HFFc6 (cell line): ENCODE data around the gene HEBP1. TPM values are rescaled to one million over a fixed set of nuclear protein-coding genes. Genes with fewer than 3 reads are reported as not detected.

Experiments used
- DNase-seq: peaks from one replicate; pipeline ENCODE4 v3.0.0-alpha.2; 2018
- H3K27ac Mint-ChIP-seq: 2 replicates; pipeline ENCODE4 v1.8.0; 2020; ENCODE audit warnings: mild to moderate bottlenecking, mixed read lengths
- H3K27me3 Mint-ChIP-seq: 2 replicates; pipeline ENCODE4 v1.8.0; 2021; ENCODE audit warnings: mild to moderate bottlenecking, moderate library complexity, mixed read lengths; ENCODE audit not compliant: insufficient read depth
- H3K36me3 Mint-ChIP-seq: 2 replicates; pipeline ENCODE4 v1.8.0; 2021; ENCODE audit warnings: low read depth, mixed read lengths
- H3K4me1 Mint-ChIP-seq: 2 replicates; pipeline ENCODE4 v1.8.0; 2020; ENCODE audit warnings: low read depth, mixed read lengths
- H3K4me3 Mint-ChIP-seq: 2 replicates; pipeline ENCODE4 v1.8.0; 2020; ENCODE audit warnings: mild to moderate bottlenecking, moderate library complexity, mixed read lengths
- H3K9me3 Mint-ChIP-seq: 2 replicates; pipeline ENCODE4 v1.8.0; 2020; ENCODE audit warnings: mild to moderate bottlenecking, mixed read lengths
- total RNA-seq, 6 experiments: library from RNA; stranded (reverse); fragmentation: NEBNext Ultra II Directional; extraction: Animal tissue kit (Norgen Biotek cat#: 25700); gene quantifications; 2 replicates in 1 of 6; 3 replicates in 5 of 6; pipeline ENCODE4 v1.2.3, GENCODE V29; 2021
- TF ChIP-seq, protein P1 (sequence below): fragments of 200-600 bp; sonication (generic); IDR thresholded peaks from 2 replicates; pipeline ENCODE4 v1.5.0; 2021; ENCODE audit warnings: antibody characterized with exemption, mild to moderate bottlenecking

HEBP1 gene
- total RNA-seq, 6 experiments from 2014 or later = 65.0 to 100 (median 70.8) TPM

DNA sequence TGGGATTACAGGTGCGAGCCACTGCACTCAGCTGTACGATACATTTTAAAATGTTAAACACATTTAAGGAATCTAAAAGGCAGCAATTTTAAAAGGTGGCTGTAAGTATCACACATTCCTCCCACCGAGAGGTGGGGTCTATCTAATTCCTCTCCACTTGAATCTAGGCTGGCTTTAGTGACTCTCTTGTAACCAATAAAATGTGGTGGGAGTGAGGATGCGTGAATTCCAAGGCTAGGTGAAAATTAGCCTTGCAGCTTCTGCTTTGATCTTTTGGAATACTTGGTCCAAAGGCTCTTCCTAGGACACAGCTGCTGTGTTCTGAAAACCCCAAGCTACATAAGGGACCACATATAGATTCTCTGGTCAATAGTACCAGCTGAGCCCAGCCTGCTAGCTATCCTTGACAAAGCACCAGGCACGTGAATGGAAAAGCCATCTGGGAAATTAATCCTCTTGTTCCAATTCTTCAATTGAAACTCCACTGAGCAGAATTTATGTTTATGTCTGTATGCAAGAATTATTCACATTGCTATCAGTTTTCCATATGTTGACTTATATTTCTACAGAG lies 39.3 kb downstream of the HEBP1 start:
- Mint-ChIP-seq H3K36me3 (no peaks in the 10 kb centered on the region), H3K27me3 (peaks cover 6% of the 10 kb centered on the region; the same call in 1 of the 2 replicates), H3K27ac (no peak overlapping the region)

DNA sequence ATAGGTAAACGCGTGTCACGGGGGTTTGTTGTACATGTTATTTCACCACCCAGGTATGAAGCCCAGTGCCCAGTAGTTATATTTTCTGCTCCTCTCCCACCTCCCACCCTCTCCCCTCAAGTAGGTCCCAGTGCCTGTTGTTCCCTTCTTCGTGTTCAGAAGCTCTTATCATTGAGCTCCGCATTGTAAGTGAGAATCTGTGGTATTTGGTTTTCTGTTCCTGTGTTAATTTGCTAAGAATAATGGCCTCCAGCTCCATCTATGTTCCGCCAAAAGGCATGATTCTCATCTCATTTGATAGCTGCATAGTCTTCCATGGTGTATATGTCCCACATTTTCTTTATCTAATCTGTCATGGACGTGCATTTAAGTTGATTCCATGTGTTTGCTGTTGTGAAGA lies 41.2 kb downstream of the HEBP1 start:
- H3K27me3 Mint-ChIP-seq = peaks cover 6% of the 10 kb centered on the region
- H3K27ac Mint-ChIP-seq = no peak overlapping the region
- H3K4me1 Mint-ChIP-seq = peaks cover 11% of the 10 kb centered on the region
- no peak for DNase-seq
- H3K9me3 Mint-ChIP-seq = no peaks in the 10 kb centered on the region
- TF ChIP-seq, protein P1, sequence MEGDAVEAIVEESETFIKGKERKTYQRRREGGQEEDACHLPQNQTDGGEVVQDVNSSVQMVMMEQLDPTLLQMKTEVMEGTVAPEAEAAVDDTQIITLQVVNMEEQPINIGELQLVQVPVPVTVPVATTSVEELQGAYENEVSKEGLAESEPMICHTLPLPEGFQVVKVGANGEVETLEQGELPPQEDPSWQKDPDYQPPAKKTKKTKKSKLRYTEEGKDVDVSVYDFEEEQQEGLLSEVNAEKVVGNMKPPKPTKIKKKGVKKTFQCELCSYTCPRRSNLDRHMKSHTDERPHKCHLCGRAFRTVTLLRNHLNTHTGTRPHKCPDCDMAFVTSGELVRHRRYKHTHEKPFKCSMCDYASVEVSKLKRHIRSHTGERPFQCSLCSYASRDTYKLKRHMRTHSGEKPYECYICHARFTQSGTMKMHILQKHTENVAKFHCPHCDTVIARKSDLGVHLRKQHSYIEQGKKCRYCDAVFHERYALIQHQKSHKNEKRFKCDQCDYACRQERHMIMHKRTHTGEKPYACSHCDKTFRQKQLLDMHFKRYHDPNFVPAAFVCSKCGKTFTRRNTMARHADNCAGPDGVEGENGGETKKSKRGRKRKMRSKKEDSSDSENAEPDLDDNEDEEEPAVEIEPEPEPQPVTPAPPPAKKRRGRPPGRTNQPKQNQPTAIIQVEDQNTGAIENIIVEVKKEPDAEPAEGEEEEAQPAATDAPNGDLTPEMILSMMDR = no peak
- no peak overlapping the region for H3K4me3 Mint-ChIP-seq
- no peaks in the 10 kb centered on the region for H3K36me3 Mint-ChIP-seq

More for the DNA sequence above, 39.3 kb downstream of the HEBP1 start:
- H3K4me1 Mint-ChIP-seq = no peaks in the 10 kb centered on the region
- DNase-seq = no peak
- TF ChIP-seq, protein P1 = no peak
- H3K4me3 Mint-ChIP-seq = no peak overlapping the region
- H3K9me3 Mint-ChIP-seq = no peaks in the 10 kb centered on the region

DNA sequence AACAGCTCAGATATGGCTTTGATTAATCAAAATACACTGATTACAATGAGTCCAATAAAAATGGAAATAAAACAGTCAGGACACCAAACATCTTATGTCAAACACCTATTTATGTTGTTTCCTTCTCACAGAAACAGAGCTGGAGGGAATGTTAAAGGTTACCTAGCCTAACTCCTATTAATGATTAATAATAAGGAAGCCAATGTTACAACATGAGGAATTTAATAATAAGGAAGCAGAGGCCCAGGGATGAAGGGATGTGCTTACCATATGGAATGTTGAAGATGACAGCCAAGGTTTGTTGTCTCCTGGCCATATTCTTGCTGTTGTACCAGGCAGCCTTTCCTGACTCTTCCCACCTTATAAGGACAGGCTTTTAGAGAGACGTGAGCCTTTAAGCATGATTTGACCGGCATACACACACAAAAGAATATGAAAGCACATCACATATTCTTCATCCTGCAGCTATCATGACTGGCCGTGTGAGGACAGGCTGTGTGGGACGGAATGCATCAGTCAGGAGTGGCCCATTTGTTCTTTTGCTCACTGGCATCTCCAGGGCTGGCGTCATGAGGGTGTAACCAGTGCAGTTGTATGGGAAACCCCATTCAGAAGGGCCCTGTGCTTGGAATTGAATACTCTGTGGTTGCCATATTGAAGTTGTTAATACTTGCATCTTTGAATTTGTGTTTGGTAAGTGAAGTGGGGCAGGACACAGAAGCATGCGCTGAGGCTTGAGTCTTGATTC lies 45.0 kb downstream of the HEBP1 start:
- H3K27me3 Mint-ChIP-seq = peaks cover 6% of the 10 kb centered on the region
- no peak overlapping the region for H3K4me3 Mint-ChIP-seq
- no peaks in the 10 kb centered on the region for H3K9me3 Mint-ChIP-seq
- TF ChIP-seq, protein P1 = no peak
- H3K36me3 Mint-ChIP-seq = peaks cover 4% of the 10 kb centered on the region
- peaks cover 17% of the 10 kb centered on the region for H3K4me1 Mint-ChIP-seq
- no peak for DNase-seq
- no peak overlapping the region for H3K27ac Mint-ChIP-seq

DNA sequence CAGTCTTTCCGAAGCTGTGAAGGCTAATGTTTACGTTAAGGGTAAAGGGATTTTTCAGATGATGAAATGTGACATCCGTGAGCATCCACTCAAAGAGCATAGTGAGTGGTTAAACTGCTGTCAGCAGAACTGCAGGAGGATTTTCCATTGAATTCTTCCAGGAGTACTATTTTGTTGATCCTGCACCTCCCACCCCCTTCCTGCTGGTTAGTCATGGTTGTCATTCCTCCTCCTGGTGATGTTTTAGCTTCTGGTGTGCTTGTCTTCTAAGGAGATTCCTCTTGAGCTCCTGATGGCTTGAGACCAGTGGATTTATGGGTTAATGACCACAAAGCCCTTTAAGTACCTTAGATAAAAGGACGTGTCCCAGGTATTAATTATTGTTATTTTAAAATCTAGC lies 45.7 kb downstream of the HEBP1 start:
- Mint-ChIP-seq H3K9me3 (no peaks in the 10 kb centered on the region), H3K27ac (no peak overlapping the region; the same call in 1 of the 2 replicates), H3K4me1 (peaks cover 17% of the 10 kb centered on the region), H3K36me3 (peaks cover 11% of the 10 kb centered on the region), H3K27me3 (peaks cover 7% of the 10 kb centered on the region), H3K4me3 (no peak overlapping the region)
- no peak for DNase-seq
- TF ChIP-seq, protein P1 = no peak

DNA sequence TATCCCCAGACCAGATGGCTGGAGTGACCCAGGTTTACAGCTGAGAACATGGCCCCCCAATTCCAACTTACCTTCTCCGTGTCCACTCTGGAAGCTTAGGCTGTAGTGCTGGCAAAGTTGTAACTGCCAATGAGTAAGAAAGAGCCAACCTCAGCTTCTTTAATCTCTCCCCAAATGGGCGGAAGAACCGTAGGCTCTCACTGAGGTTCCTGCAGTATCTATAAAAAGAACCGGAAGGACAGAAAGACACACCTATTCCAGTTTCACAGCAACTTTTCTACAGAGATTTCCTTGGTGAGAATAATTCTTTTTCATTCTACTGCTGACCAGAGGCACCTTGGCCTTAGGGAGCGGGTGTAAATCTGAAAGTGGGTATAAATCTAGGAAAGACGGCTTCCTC lies 48.0 kb downstream of the HEBP1 start, which contains the start of gene GPRC5D:
Gene GPRC5D (minus strand): TSS at position 135 of the 400 bp plus-strand sequence. CDS start 1,786 bp downstream, outside the sequence.
- H3K27me3 Mint-ChIP-seq = peaks cover 5% of the 10 kb centered on the region
- H3K9me3 Mint-ChIP-seq = no peaks in the 10 kb centered on the region
- no peak within 1 kb of the TSS for H3K27ac Mint-ChIP-seq
- peaks cover 12% of the 10 kb centered on the region for H3K36me3 Mint-ChIP-seq
- no peak for DNase-seq
- TF ChIP-seq, protein P1 = no peak
- no peak within 1 kb of the TSS for H3K4me3 Mint-ChIP-seq
- peaks cover 19% of the 10 kb centered on the region for H3K4me1 Mint-ChIP-seq
